HG03558 (cell line): Measurements from ENCODE around the gene HMHB1.
"Not testable (repeated sequence)": the region's sequence is repeated elsewhere in the genome, so short reads cannot be mapped to it uniquely, and the experiment has no call there.

Experiments
- ATAC-seq: cut with Tn5 transposase; IDR thresholded peaks from one replicate; pipeline ENCODE4 v1.9.1; 2021; ENCODE audit warnings: moderate number of reproducible peaks; ENCODE audit not compliant: unreplicated experiment; ENCODE audit errors: extremely low read depth

The HMHB1 gene

GRCh38 chr5:143800715-143801114 is 11.2 kb upstream of the HMHB1 start:
- no peak for ATAC-seq

GRCh38 chr5:143801252-143801939 is 10.6 kb upstream of the HMHB1 start:
- no peak for ATAC-seq

- no peak for ATAC-seq
Measured at GRCh38 chr5:143805861-143806260, 6.1 kb upstream of the HMHB1 start.

- peak; percentile 60 for ATAC-seq
Measured at GRCh38 chr5:143806579-143806978, 5.4 kb upstream of the HMHB1 start.

- ATAC-seq, result no peak
Measured at GRCh38 chr5:143807401-143807800, 4.6 kb upstream of the HMHB1 start.

- ATAC-seq, result not testable (repeated sequence)
Measured at GRCh38 chr5:143816370-143816769, 4.4 kb downstream of the HMHB1 start.

GRCh38 chr5:143819716-143820115 is 7.8 kb downstream of the HMHB1 start:
- ATAC-seq, result no peak

GRCh38 chr5:143820451-143820850 is 8.5 kb downstream of the HMHB1 start:
- no peak for ATAC-seq

- peak; percentile 40 for ATAC-seq
Measured at GRCh38 chr5:143824851-143825720, 13.1 kb downstream of the HMHB1 start.

GRCh38 chr5:143826951-143827444 is 15.0 kb downstream of the HMHB1 start:
- peak; percentile 91 for ATAC-seq

GRCh38 chr5:143828710-143829109 is 16.7 kb downstream of the HMHB1 start:
- no peak for ATAC-seq

GRCh38 chr5:143833177-143833576 is 21.2 kb downstream of the HMHB1 start:
- ATAC-seq, result no peak

GRCh38 chr5:143835251-143835650 is 23.3 kb downstream of the HMHB1 start:
- no peak for ATAC-seq

GRCh38 chr5:143836161-143836725 is 24.3 kb downstream of the HMHB1 start:
- ATAC-seq, result no peak

GRCh38 chr5:143837306-143837848 is 25.4 kb downstream of the HMHB1 start:
- ATAC-seq, result no peak

GRCh38 chr5:143841446-143841845 is 29.5 kb downstream of the HMHB1 start:
- no peak for ATAC-seq

GRCh38 chr5:143842920-143843319 is 31.0 kb downstream of the HMHB1 start:
- ATAC-seq, result no peak

GRCh38 chr5:143843461-143843860 is 31.5 kb downstream of the HMHB1 start:
- no peak for ATAC-seq

- no peak for ATAC-seq
Measured at GRCh38 chr5:143850050-143850683, 38.2 kb downstream of the HMHB1 start.

- ATAC-seq, result no peak
Measured at GRCh38 chr5:143851383-143851782, 39.4 kb downstream of the HMHB1 start.
